Mucosa of rectum (tissue), 2 donors: Measurements from ENCODE around the gene NF1.
"Not testable (repeated sequence)": the region's sequence is repeated elsewhere in the genome, so short reads cannot be mapped to it uniquely, and the experiment has no call there.

Experiments used
- H3K27ac ChIP-seq, 2 donors: one replicate each; pipeline ENCODE4 v1.7.0; 2013; ENCODE audit warnings: inconsistent platforms in 2 of 2, low read depth in 2 of 2, low read length in 2 of 2
- H3K27me3 ChIP-seq, 2 donors: one replicate each; pipeline ENCODE4 v1.7.0; 2013; ENCODE audit warnings: low read length in 2 of 2; ENCODE audit not compliant: control insufficient read depth in 2 of 2, insufficient read depth in 2 of 2
- H3K36me3 ChIP-seq, 2 donors: one replicate each; pipeline ENCODE4 v1.7.0; 2013; ENCODE audit warnings: low read length in 2 of 2; ENCODE audit not compliant: control insufficient read depth in 2 of 2, insufficient read depth in 2 of 2
- H3K4me1 ChIP-seq, 2 donors: one replicate each; pipeline ENCODE4 v1.7.0; 2013; ENCODE audit warnings: low read length in 2 of 2, mild to moderate bottlenecking in 1 of 2; ENCODE audit not compliant: control insufficient read depth in 2 of 2, insufficient read depth in 2 of 2
- H3K4me3 ChIP-seq, 2 donors: one replicate each; pipeline ENCODE4 v1.7.0; 2013; ENCODE audit warnings: low read length in 2 of 2
- H3K9ac ChIP-seq, 2 donors: one replicate each; pipeline ENCODE4 v1.7.0; 2013; ENCODE audit warnings: low read length in 2 of 2, low read depth in 1 of 2, mild to moderate bottlenecking in 1 of 2
- H3K9me3 ChIP-seq, 2 donors: one replicate each; pipeline ENCODE4 v1.7.0; 2013; ENCODE audit warnings: low read length in 2 of 2; ENCODE audit not compliant: control insufficient read depth in 2 of 2
- donor health status: healthy.
- donor health status: Normal muscosa, but diverticular disease.

NF1 gene

GRCh38 chr17:31327534-31328159 is 232.9 kb downstream of the NF1 start:
- H3K4me3 ChIP-seq = no peak overlapping the region
- no peak overlapping the region for H3K9ac ChIP-seq
- no peaks in the 10 kb centered on the region for H3K9me3 ChIP-seq
- no peak overlapping the region for H3K27ac ChIP-seq
- H3K4me1 ChIP-seq = no peaks in the 10 kb centered on the region
- peaks cover 11 to 22% of the 10 kb centered on the region in 2 donors for H3K36me3 ChIP-seq
- H3K27me3 ChIP-seq = no peaks in the 10 kb centered on the region

- Histone ChIP-seq H3K36me3 (peaks cover 11 to 22% of the 10 kb centered on the region in 2 donors), H3K9me3 (no peaks in the 10 kb centered on the region), H3K27me3 (no peaks in the 10 kb centered on the region), H3K4me1 (no peaks in the 10 kb centered on the region), H3K4me3 (no peak overlapping the region), H3K9ac (no peak overlapping the region), H3K27ac (no peak overlapping the region)
These were observed 233.4 kb downstream of the NF1 start for GRCh38 chr17:31328160-31328535.

- Histone ChIP-seq H3K9ac (no peak overlapping the region), H3K27ac (no peak overlapping the region), H3K27me3 (no peaks in the 10 kb centered on the region), H3K4me3 (no peak overlapping the region), H3K4me1 (no peaks in the 10 kb centered on the region), H3K36me3 (peaks cover 11 to 22% of the 10 kb centered on the region in 2 donors), H3K9me3 (no peaks in the 10 kb centered on the region)
These were observed 234.4 kb downstream of the NF1 start for GRCh38 chr17:31329221-31329620.

GRCh38 chr17:31339906-31340661 is 245.3 kb downstream of the NF1 start:
- H3K9me3 ChIP-seq = no peaks in the 10 kb centered on the region
- H3K4me3 ChIP-seq = no peak overlapping the region
- no peak overlapping the region for H3K9ac ChIP-seq
- peaks cover 21 to 33% of the 10 kb centered on the region in 2 donors for H3K36me3 ChIP-seq
- H3K4me1 ChIP-seq = no peaks in the 10 kb centered on the region
- H3K27me3 ChIP-seq = no peaks in the 10 kb centered on the region
- no peak overlapping the region for H3K27ac ChIP-seq

GRCh38 chr17:31345191-31345747 is 250.5 kb downstream of the NF1 start:
- not testable (repeated sequence) for H3K9me3 ChIP-seq, H3K9ac ChIP-seq, H3K4me3 ChIP-seq, H3K4me1 ChIP-seq, H3K27me3 ChIP-seq, H3K27ac ChIP-seq
- peaks cover 17 to 29% of the 10 kb centered on the region in 2 donors for H3K36me3 ChIP-seq

GRCh38 chr17:31349454-31349853 is 254.7 kb downstream of the NF1 start:
- Histone ChIP-seq H3K36me3 (peaks cover 16 to 30% of the 10 kb centered on the region in 2 donors), H3K4me3 (no peak overlapping the region), H3K27me3 (no peaks in the 10 kb centered on the region), H3K27ac (no peak overlapping the region), H3K4me1 (no peaks in the 10 kb centered on the region), H3K9ac (no peak overlapping the region), H3K9me3 (no peaks in the 10 kb centered on the region)

GRCh38 chr17:31355935-31356334 is 261.2 kb downstream of the NF1 start:
- no peaks in the 10 kb centered on the region for H3K4me1 ChIP-seq
- H3K9ac ChIP-seq = no peak overlapping the region
- no peak overlapping the region for H3K27ac ChIP-seq

GRCh38 chr17:31357091-31357490 is 262.3 kb downstream of the NF1 start:
- H3K4me3 ChIP-seq = no peak overlapping the region
- no peaks in the 10 kb centered on the region for H3K9me3 ChIP-seq
- H3K4me1 ChIP-seq = no peaks in the 10 kb centered on the region
- no peaks in the 10 kb centered on the region for H3K27me3 ChIP-seq
- no peak overlapping the region for H3K9ac ChIP-seq
- peaks cover 38 to 47% of the 10 kb centered on the region in 2 donors for H3K36me3 ChIP-seq
- H3K27ac ChIP-seq = no peak overlapping the region

More at GRCh38 chr17:31355935-31356334, 261.2 kb downstream of the NF1 start:
- H3K36me3 ChIP-seq = peaks cover 33 to 43% of the 10 kb centered on the region in 2 donors
- H3K9me3 ChIP-seq = no peaks in the 10 kb centered on the region
- H3K4me3 ChIP-seq = no peak overlapping the region
- H3K27me3 ChIP-seq = no peaks in the 10 kb centered on the region

GRCh38 chr17:31357839-31358394 is 263.1 kb downstream of the NF1 start:
- H3K36me3 ChIP-seq = peaks cover 41 to 49% of the 10 kb centered on the region in 2 donors
- no peak overlapping the region for H3K9ac ChIP-seq
- H3K27me3 ChIP-seq = no peaks in the 10 kb centered on the region
- no peaks in the 10 kb centered on the region for H3K4me1 ChIP-seq
- H3K9me3 ChIP-seq = no peaks in the 10 kb centered on the region
- H3K4me3 ChIP-seq = no peak overlapping the region
- H3K27ac ChIP-seq = no peak overlapping the region

GRCh38 chr17:31364012-31364411 is 269.2 kb downstream of the NF1 start:
- Histone ChIP-seq H3K4me3 (no peak overlapping the region), H3K36me3 (peaks cover 21 to 33% of the 10 kb centered on the region in 2 donors), H3K9ac (no peak overlapping the region), H3K9me3 (no peaks in the 10 kb centered on the region), H3K27me3 (no peaks in the 10 kb centered on the region), H3K4me1 (no peaks in the 10 kb centered on the region), H3K27ac (no peak overlapping the region)
